Hematopoietic multipotent progenitor cell treated with erythropoietin and hydrocortisone succinate and interleukin-3 and kit ligand, for 17 days (in vitro differentiated cells): ENCODE data around the gene MLST8.
A peak's percentile ranks its signal among the peaks of the same experiment; 100 is the strongest.

Experiments used
- DNase-seq: peaks from one replicate; pipeline ENCODE4 v3.0.0-alpha.2; 2015; ENCODE audit warnings: low spot score

The MLST8 gene

GRCh38 chr16:2173366-2173765, 31.9 kb upstream of the MLST8 start:
- DNase-seq = no peak

- DNase-seq = no peak
These were observed 31.3 kb upstream of the MLST8 start for GRCh38 chr16:2173916-2174315.

- no peak for DNase-seq
These were observed 30.7 kb upstream of the MLST8 start for GRCh38 chr16:2174396-2175131.

GRCh38 chr16:2175454-2175853, 29.8 kb upstream of the MLST8 start:
- no peak for DNase-seq

GRCh38 chr16:2176047-2176446, 29.2 kb upstream of the MLST8 start:
- no peak for DNase-seq

GRCh38 chr16:2177101-2177500, 28.2 kb upstream of the MLST8 start:
- DNase-seq = no peak

- no peak for DNase-seq
These were observed 27.7 kb upstream of the MLST8 start for GRCh38 chr16:2177561-2177960.

- peak; percentile 23 for DNase-seq
These were observed 26.7 kb upstream of the MLST8 start for GRCh38 chr16:2178321-2179106.

GRCh38 chr16:2179107-2179501, 26.1 kb upstream of the MLST8 start:
- no peak for DNase-seq

GRCh38 chr16:2179576-2179975, 25.7 kb upstream of the MLST8 start:
- DNase-seq = no peak

GRCh38 chr16:2180461-2180860, 24.8 kb upstream of the MLST8 start:
- no peak for DNase-seq

GRCh38 chr16:2180962-2181923, 24.0 kb upstream of the MLST8 start:
- no peak for DNase-seq

- no peak for DNase-seq
These were observed 23.3 kb upstream of the MLST8 start for GRCh38 chr16:2181952-2182351.

- no peak for DNase-seq
These were observed 21.6 kb upstream of the MLST8 start for GRCh38 chr16:2183671-2184070.

- DNase-seq = no peak
These were observed 20.9 kb upstream of the MLST8 start for GRCh38 chr16:2184346-2184745.

- no peak for DNase-seq
These were observed 20.3 kb upstream of the MLST8 start for GRCh38 chr16:2184962-2185361.

GRCh38 chr16:2186064-2186463, 19.2 kb upstream of the MLST8 start:
- no peak for DNase-seq

- no peak for DNase-seq
These were observed 18.7 kb upstream of the MLST8 start for GRCh38 chr16:2186505-2186904.

GRCh38 chr16:2187212-2187611, 18.0 kb upstream of the MLST8 start:
- no peak for DNase-seq

GRCh38 chr16:2188395-2188794, 16.9 kb upstream of the MLST8 start:
- DNase-seq = no peak

- DNase-seq = no peak
These were observed 15.9 kb upstream of the MLST8 start for GRCh38 chr16:2189252-2189893.
